ENCODE measurements around the gene R3HCC1L. TPM values are rescaled to one million over a fixed set of nuclear protein-coding genes. Genes with fewer than 3 reads are reported as not detected.

Gene R3HCC1L
- total and polyA plus RNA-seq, 10 of the 15 experiments (the other 5 are each of a cell fraction or from before 2014, with no cell fraction given), result 11.3 to 20.3 (median 15.3) TPM

- Histone ChIP-seq H3K9me3 (replicated peaks; ENCODE audit: control insufficient read depth, insufficient read depth, low read length) (no peaks in the 10 kb centered on the region), H2AFZ (ENCODE audit: control insufficient read depth, low read depth, low read length) (no peak overlapping the region), H3K27ac (ENCODE audit: control insufficient read depth, insufficient read depth) (no peak overlapping the region), H3K27me3 (replicated peaks in 1 of 2; ENCODE audit: control insufficient read depth in 2 of 2, insufficient read depth in 2 of 2, low read length in 1 of 2) (peaks cover 0 to 7% of the 10 kb centered on the region in 2 experiments; a peak in 2 of 4 replicates), H3K36me3 (ENCODE audit: control insufficient read depth in 2 of 2, insufficient read depth in 2 of 2, low read length in 1 of 2) (no peaks in the 10 kb centered on the region), H3K4me1 (ENCODE audit: control insufficient read depth, insufficient read depth, low read length) (no peaks in the 10 kb centered on the region), H3K4me3 (no peak overlapping the region), H3K79me2 (ENCODE audit: control insufficient read depth, insufficient read depth, low read length) (no peaks in the 10 kb centered on the region), H3K9ac (ENCODE audit: control insufficient read depth, insufficient read depth, low read length) (no peak overlapping the region), H4K20me1 (ENCODE audit: control insufficient read depth, insufficient read depth) (no peaks in the 10 kb centered on the region), H3K4me2 (ENCODE audit: control insufficient read depth, insufficient read depth) (no peak overlapping the region)
- FAIRE-seq (no peak), ATAC-seq (no peak), DNase-seq (ENCODE audit: low read depth, low spot score) (no peak)
- ChIA-PET SMC1A (ENCODE audit: uncharacterized antibody, unreplicated experiment) (no interaction called here), CTCF (interaction anchor here (1.0 kb wide), 1 partner anchor 12 kb away, joined by 3 read pairs; no protein-coding TSS in a partner anchor), RAD21 (ENCODE audit: unreplicated experiment) (no interaction called here), POLR2A (no interaction called here)
- 28% methylated on average over 8 of the region's 8 CpGs for WGBS (ENCODE audit: insufficient coverage, insufficient replicate concordance, low lambda C conversion rate, missing lambda C conversion rate)
- in situ Hi-C loops (cut with MboI), result no loop called here
- TF ChIP-seq PML (IDR thresholded peaks at IDR 0.05; ENCODE audit: low read length) (no peak), NR2C2 (IDR thresholded peaks at IDR 0.05; ENCODE audit: borderline replicate concordance, control insufficient read depth, insufficient read length, low read depth) (no peak), SMC3 (IDR thresholded peaks at IDR 0.05; ENCODE audit: borderline replicate concordance, low read length) (no peak), ATF7 (IDR thresholded peaks at IDR 0.05; ENCODE audit: low read depth) (no peak), ZBED1 (IDR thresholded peaks at IDR 0.05; ENCODE audit: borderline replicate concordance) (no peak), CTCF (IDR thresholded peaks at IDR 0.05 in 2 of 3, conservative IDR thresholded peaks at IDR 0.05 in 1 of 3; ENCODE audit: control insufficient read depth in 2 of 3, extremely low read depth in 1 of 3, insufficient read depth in 1 of 3, low read depth in 3 of 3, low read length in 3 of 3) (no peak), USF2 (IDR thresholded peaks at IDR 0.05; ENCODE audit: borderline replicate concordance, low read depth, low read length) (no peak), YY1 (IDR thresholded peaks at IDR 0.05; ENCODE audit: low read depth, low read length) (no peak), ASH2L (IDR thresholded peaks at IDR 0.05; ENCODE audit: borderline replicate concordance, low read depth) (no peak)
- intact Hi-C loops (cut with micrococcal nuclease; ENCODE audit: unreplicated experiment), result no loop called here
- BruUV-seq (replicated peaks), result no TSS peak
These were observed 159.3 kb downstream of the R3HCC1L start for GRCh38 chr10:98293550-98294269.
